ENCODE data around the gene ARHGAP29. TPM values are rescaled to one million over a fixed set of nuclear protein-coding genes. Genes with fewer than 3 reads are reported as not detected.

ARHGAP29 gene
- total and polyA plus RNA-seq, 2 of the 8 experiments (the other 6 are each of a cell fraction or from before 2014, with no cell fraction given): 0.57 to 3.2 TPM

GRCh38 chr1:94236630-94237290 is 624 bp downstream of the ARHGAP29 start (continued):
- TF ChIP-seq TAF7 (optimal IDR thresholded peaks at IDR 0.05; ENCODE audit: borderline replicate concordance, low read depth, low read length) (no peak), NANOG (IDR thresholded peaks at IDR 0.05; ENCODE audit: insufficient read depth, low read depth, low read length, poor library complexity, severe bottlenecking) (no peak), CBX8 (IDR thresholded peaks at IDR 0.05; ENCODE audit: borderline replicate concordance, low read depth, low read length) (no peak), KDM4A (IDR thresholded peaks at IDR 0.05; ENCODE audit: low read depth, low read length, severe bottlenecking) (no peak), ASH2L (IDR thresholded peaks at IDR 0.05; ENCODE audit: low read length) (peak; percentile 69), HDAC6 (IDR thresholded peaks at IDR 0.05; ENCODE audit: low read depth, low read length) (no peak), CREB1 (IDR thresholded peaks at IDR 0.05) (no peak)
